Neural cell (in vitro differentiated cells): Measurements from ENCODE around the gene PRIM1.

Experiments used
- EP300 ChIP-seq: fragments of 450-650 bp; conservative IDR thresholded peaks from 2 replicates; pipeline ENCODE4 v1.6.1; 2014; ENCODE audit warnings: antibody characterized with exemption, mild to moderate bottlenecking, moderate library complexity; ENCODE audit not compliant: poor library complexity, severe bottlenecking
- EZH2 ChIP-seq: fragments of 200-600, 300-800 bp; shearing (Covaris generic), sonication (generic); IDR thresholded peaks from 2 replicates; pipeline ENCODE4 v1.6.1; 2014; ENCODE audit warnings: antibody characterized with exemption, low read length, borderline replicate concordance, mild to moderate bottlenecking; ENCODE audit not compliant: insufficient read depth, poor library complexity, severe bottlenecking
- POLR2AphosphoS5 ChIP-seq: IDR thresholded peaks from 2 replicates; pipeline ENCODE4 v1.6.1; 2012
- RAD21 ChIP-seq: fragments of 450-650 bp; conservative IDR thresholded peaks from 2 replicates; pipeline ENCODE4 v1.6.1; 2014; ENCODE audit warnings: antibody characterized with exemption, mild to moderate bottlenecking, moderate library complexity
- REST ChIP-seq: IDR thresholded peaks from 2 replicates; pipeline ENCODE4 v1.6.1; 2012; ENCODE audit warnings: borderline replicate concordance
- SMC3 ChIP-seq: fragments of 450-650 bp; conservative IDR thresholded peaks from 2 replicates; pipeline ENCODE4 v1.6.1; 2014; ENCODE audit warnings: antibody characterized with exemption, mild to moderate bottlenecking, moderate library complexity; ENCODE audit not compliant: poor library complexity
- TAF1 ChIP-seq: IDR thresholded peaks from 2 replicates; pipeline ENCODE4 v1.6.1; 2012; ENCODE audit warnings: low read depth
- TF ChIP-seq, protein P1 (sequence below): fragments of 450-650 bp; IDR thresholded peaks from 2 replicates; pipeline ENCODE4 v1.5.1; 2014; ENCODE audit warnings: antibody characterized with exemption, mild to moderate bottlenecking, moderate library complexity; ENCODE audit not compliant: poor library complexity, severe bottlenecking

DNA sequence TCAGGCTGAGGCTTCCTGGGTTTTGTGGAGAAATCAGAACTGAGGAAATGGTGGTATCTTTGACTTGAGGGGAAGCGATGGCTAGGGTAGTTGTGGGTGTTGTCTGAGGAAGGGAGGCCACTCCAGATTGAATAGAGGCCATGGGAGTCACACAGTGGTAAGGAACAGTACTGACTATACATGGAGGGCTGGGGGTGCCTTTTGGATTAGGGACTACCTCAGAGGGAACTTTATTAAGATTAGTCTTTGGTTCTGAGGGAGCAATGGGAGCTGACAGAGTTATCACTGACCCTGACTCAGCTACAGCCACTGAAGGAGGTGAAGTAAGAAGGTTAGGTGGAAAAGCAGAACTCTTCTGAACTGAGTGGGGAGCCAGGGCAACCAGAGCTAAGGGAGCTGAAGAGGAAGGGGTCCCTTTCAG, 31.4 kb downstream of the PRIM1 start:
- TF ChIP-seq, protein P1, sequence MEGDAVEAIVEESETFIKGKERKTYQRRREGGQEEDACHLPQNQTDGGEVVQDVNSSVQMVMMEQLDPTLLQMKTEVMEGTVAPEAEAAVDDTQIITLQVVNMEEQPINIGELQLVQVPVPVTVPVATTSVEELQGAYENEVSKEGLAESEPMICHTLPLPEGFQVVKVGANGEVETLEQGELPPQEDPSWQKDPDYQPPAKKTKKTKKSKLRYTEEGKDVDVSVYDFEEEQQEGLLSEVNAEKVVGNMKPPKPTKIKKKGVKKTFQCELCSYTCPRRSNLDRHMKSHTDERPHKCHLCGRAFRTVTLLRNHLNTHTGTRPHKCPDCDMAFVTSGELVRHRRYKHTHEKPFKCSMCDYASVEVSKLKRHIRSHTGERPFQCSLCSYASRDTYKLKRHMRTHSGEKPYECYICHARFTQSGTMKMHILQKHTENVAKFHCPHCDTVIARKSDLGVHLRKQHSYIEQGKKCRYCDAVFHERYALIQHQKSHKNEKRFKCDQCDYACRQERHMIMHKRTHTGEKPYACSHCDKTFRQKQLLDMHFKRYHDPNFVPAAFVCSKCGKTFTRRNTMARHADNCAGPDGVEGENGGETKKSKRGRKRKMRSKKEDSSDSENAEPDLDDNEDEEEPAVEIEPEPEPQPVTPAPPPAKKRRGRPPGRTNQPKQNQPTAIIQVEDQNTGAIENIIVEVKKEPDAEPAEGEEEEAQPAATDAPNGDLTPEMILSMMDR = no peak
- TF ChIP-seq EP300 (no peak), SMC3 (no peak), EZH2 (no peak), REST (no peak), POLR2AphosphoS5 (no peak), TAF1 (no peak), RAD21 (no peak)
